Kidney (tissue), 14 donors: Measurements from ENCODE around the gene DLG4. TPM values are rescaled to one million over a fixed set of nuclear protein-coding genes. Genes with fewer than 3 reads are reported as not detected.

ENCODE experiments used
- DNase-seq, 5 donors: peaks; one replicate each; pipeline ENCODE4 v3.0.0-alpha.2; 2013 to 2020
- FAIRE-seq: peaks from 2 replicates; lab custom pipeline; 2012; peaks lifted over from hg19 to GRCh38; lab: Jason Lieb, UNC
- H3K27ac ChIP-seq, 2 donors: one replicate each; pipeline ENCODE4 v1.7.0; 2013; ENCODE audit warnings: low read depth in 2 of 2, low read length in 2 of 2, inconsistent platforms in 1 of 2
- H3K27me3 ChIP-seq: one replicate; pipeline ENCODE4 v1.7.1; 2013; ENCODE audit warnings: low read length, inconsistent platforms; ENCODE audit not compliant: control insufficient read depth, insufficient read depth
- H3K36me3 ChIP-seq, 3 donors: one replicate each; pipeline versions ENCODE4 v1.7.0 to v1.7.1; 2013; ENCODE audit warnings: low read length in 3 of 3, control low read depth in 1 of 3, inconsistent platforms in 1 of 3; ENCODE audit not compliant: insufficient read depth in 3 of 3, control insufficient read depth in 2 of 3
- H3K4me1 ChIP-seq, 3 donors: one replicate each; pipeline versions ENCODE4 v1.7.0 to v1.7.1; 2013; ENCODE audit warnings: low read length in 3 of 3, inconsistent platforms in 1 of 3, low read depth in 1 of 3; ENCODE audit not compliant: control insufficient read depth in 2 of 3, insufficient read depth in 2 of 3
- H3K4me3 ChIP-seq, 3 donors: one replicate each; pipeline versions ENCODE4 v1.7.0 to v1.8.1; 2013; ENCODE audit warnings: low read length in 3 of 3, control low read depth in 1 of 3, inconsistent platforms in 1 of 3
- H3K9ac ChIP-seq, 3 donors: one replicate each; pipeline versions ENCODE4 v1.7.0 to v1.7.1; 2013; ENCODE audit warnings: low read length in 3 of 3, control low read depth in 1 of 3, inconsistent platforms in 1 of 3
- H3K9me3 ChIP-seq, 3 donors: one replicate each; pipeline versions ENCODE4 v1.7.0 to v1.7.1; 2013; ENCODE audit warnings: low read length in 3 of 3, control low read depth in 1 of 3, inconsistent platforms in 1 of 3; ENCODE audit not compliant: control insufficient read depth in 2 of 3, insufficient read depth in 1 of 3
- CTCF ChIP-seq: IDR thresholded peaks from 3 replicates; pipeline ENCODE4 v1.5.1; 2012; ENCODE audit warnings: mild to moderate bottlenecking, moderate library complexity, borderline replicate concordance; ENCODE audit not compliant: insufficient read depth; ENCODE audit errors: extremely low read depth
- intact Hi-C: fragments of 100-400 bp; cut with DNase I; formaldehyde crosslinking; loops from one replicate; pipeline ENCODE4 v1.11.1; 2022
- polyA plus RNA-seq: library from polyadenylated mRNA; stranded (reverse); fragments of 350-450 nt; fragmentation: Illumina TruSeq; extraction: RNeasy Lipid Tissue Mini Kit (QIAGEN cat#74804); gene quantifications from one replicate; pipeline ENCODE4 v1.2.3, GENCODE V29; 2014; ENCODE audit warnings: low read depth, low replicate concordance; ENCODE audit not compliant: insufficient read depth
- total RNA-seq: library from RNA; stranded (reverse); fragmentation: NEBNext Ultra II Directional; extraction: Animal tissue kit (Norgen Biotek cat#: 25700); gene quantifications from one replicate; pipeline ENCODE4 v1.2.1, GENCODE V29; 2021
- donor health status: control.
- donor health status: control.
- donor health status: control.
- donor health status: control.
- donor health status: control.
- donor health status: DM: yes; HTN: yes; CAD: no.
- donor health status: Normal renal cell carcinoma (clear cell type).

The DLG4 gene
- total and polyA plus RNA-seq, 2 donors from 2014 or later, result 6.6 to 18.9 TPM

- Histone ChIP-seq H3K27me3 (no peaks in the 10 kb centered on the region), H3K4me3 (no peak overlapping the region), H3K4me1 (no peaks in the 10 kb centered on the region), H3K27ac (no peak overlapping the region), H3K9ac (no peak overlapping the region), H3K9me3 (no peaks in the 10 kb centered on the region), H3K36me3 (no peaks in the 10 kb centered on the region)
- intact Hi-C loops, result no loop called here
- TF ChIP-seq CTCF, result no peak
- DNase-seq (peak in 2 of 5 donors; percentile 18 to 32), FAIRE-seq (no peak)
These were observed 63.2 kb downstream of the DLG4 start for GRCh38 chr17:7156342-7156940.

GRCh38 chr17:7147772-7148171, 71.9 kb downstream of the DLG4 start:
- DNase-seq (no peak), FAIRE-seq (no peak)
- Histone ChIP-seq H3K27ac (no peak overlapping the region), H3K4me3 (no peak overlapping the region), H3K9me3 (no peaks in the 10 kb centered on the region), H3K4me1 (no peaks in the 10 kb centered on the region), H3K9ac (no peak overlapping the region), H3K36me3 (no peaks in the 10 kb centered on the region), H3K27me3 (no peaks in the 10 kb centered on the region)
- no peak for TF ChIP-seq CTCF
- intact Hi-C loops, result no loop called here

- intact Hi-C loops, result no loop called here
- H3K4me1 ChIP-seq, result no peaks in the 10 kb centered on the region
- no peak for FAIRE-seq
- no peak overlapping the region for H3K4me3 ChIP-seq
- no peaks in the 10 kb centered on the region for H3K9me3 ChIP-seq
- H3K9ac ChIP-seq, result no peak overlapping the region
- TF ChIP-seq CTCF, result no peak
- no peaks in the 10 kb centered on the region for H3K36me3 ChIP-seq
- H3K27ac ChIP-seq, result no peak overlapping the region
- H3K27me3 ChIP-seq, result no peaks in the 10 kb centered on the region
- peak in 4 of 5 donors; percentile 10 to 64 (median 37) for DNase-seq
These were observed 73.5 kb downstream of the DLG4 start for GRCh38 chr17:7146115-7146514.

GRCh38 chr17:7144213-7144612, 75.4 kb downstream of the DLG4 start:
- H3K9ac ChIP-seq, result no peak overlapping the region
- no peaks in the 10 kb centered on the region for H3K27me3 ChIP-seq
- peak in 2 of 5 donors; percentile 17 to 21 for DNase-seq
- intact Hi-C loops, result no loop called here
- H3K36me3 ChIP-seq, result no peaks in the 10 kb centered on the region
- H3K27ac ChIP-seq, result no peak overlapping the region
- H3K4me3 ChIP-seq, result no peak overlapping the region
- no peak for TF ChIP-seq CTCF
- no peaks in the 10 kb centered on the region for H3K9me3 ChIP-seq
- no peaks in the 10 kb centered on the region for H3K4me1 ChIP-seq
- no peak for FAIRE-seq
